GM19372 (cell line): ENCODE measurements around the gene MRPL58.
A peak's percentile ranks its signal among the peaks of the same experiment; 100 is the strongest.
"Not testable (repeated sequence)": the region's sequence is repeated elsewhere in the genome, so short reads cannot be mapped to it uniquely, and the experiment has no call there.

ENCODE experiments used
- ATAC-seq: cut with Tn5 transposase; IDR thresholded peaks from one replicate; pipeline ENCODE4 v1.9.1; 2021; ENCODE audit warnings: mild to moderate bottlenecking, low read depth, moderate library complexity; ENCODE audit not compliant: unreplicated experiment

The MRPL58 gene

GRCh38 chr17:75012346-75013091, at the start of gene MRPL58:
Gene MRPL58 (plus strand): TSS chr17:75012670. CDS start chr17:75012687, 17 bp downstream.
- ATAC-seq = peak; percentile 84

GRCh38 chr17:74963656-74964055, 48.8 kb upstream of the MRPL58 start:
- no peak for ATAC-seq

GRCh38 chr17:74964246-74964761, 48.2 kb upstream of the MRPL58 start:
- ATAC-seq = no peak

- ATAC-seq = no peak
Observed at GRCh38 chr17:74964988-74965622, 47.4 kb upstream of the MRPL58 start.

GRCh38 chr17:74968361-74968780, 44.1 kb upstream of the MRPL58 start:
- no peak for ATAC-seq

GRCh38 chr17:74969501-74969900, 43.0 kb upstream of the MRPL58 start:
- not testable (repeated sequence) for ATAC-seq

- no peak for ATAC-seq
Observed at GRCh38 chr17:74970395-74970794, 42.1 kb upstream of the MRPL58 start.

GRCh38 chr17:74971069-74971841, 41.2 kb upstream of the MRPL58 start:
- no peak for ATAC-seq

- no peak for ATAC-seq
Observed at GRCh38 chr17:74971842-74972106, 40.7 kb upstream of the MRPL58 start.

- no peak for ATAC-seq
Observed at GRCh38 chr17:74972107-74972972, 40.1 kb upstream of the MRPL58 start, which contains the start of gene HID1. Gene HID1 (minus strand): TSS chr17:74972759. CDS start chr17:74972656, 103 bp downstream.

- no peak for ATAC-seq
Observed at GRCh38 chr17:74972973-74973328, 39.5 kb upstream of the MRPL58 start.

GRCh38 chr17:74975943-74976342, 36.5 kb upstream of the MRPL58 start:
- ATAC-seq = no peak

GRCh38 chr17:74977802-74978201, 34.7 kb upstream of the MRPL58 start:
- ATAC-seq = no peak

- no peak for ATAC-seq
Observed at GRCh38 chr17:74978240-74978639, 34.2 kb upstream of the MRPL58 start.

- no peak for ATAC-seq
Observed at GRCh38 chr17:74979408-74980146, 32.9 kb upstream of the MRPL58 start.

- ATAC-seq = no peak
Observed at GRCh38 chr17:74981318-74981978, 31.0 kb upstream of the MRPL58 start.

- ATAC-seq = peak; percentile 53
Observed at GRCh38 chr17:74981979-74982662, 30.3 kb upstream of the MRPL58 start.

GRCh38 chr17:74982663-74983313, 29.7 kb upstream of the MRPL58 start:
- not testable (repeated sequence) for ATAC-seq
